Activated T-cell treated with anti-CD3 and anti-CD28 coated beads for 48 hours (primary cell): ENCODE measurements around the gene CELSR2.

ENCODE experiments used
- DNase-seq: peaks from one replicate; pipeline ENCODE4 v3.0.0-alpha.2; 2020; ENCODE audit warnings: low read depth

Gene CELSR2

GRCh38 chr1:109306832-109307273, 57.5 kb downstream of the CELSR2 start, which contains the start of gene MYBPHL:
Gene MYBPHL (minus strand): TSS chr1:109307011. CDS start chr1:109306991, 20 bp downstream.
- no peak for DNase-seq

- DNase-seq = no peak
These were observed 58.1 kb downstream of the CELSR2 start for GRCh38 chr1:109307274-109308021.

GRCh38 chr1:109309347-109309746, 60.0 kb downstream of the CELSR2 start:
- no peak for DNase-seq

GRCh38 chr1:109312246-109312645, 62.9 kb downstream of the CELSR2 start:
- DNase-seq = no peak

GRCh38 chr1:109312978-109313775, 63.8 kb downstream of the CELSR2 start:
- no peak for DNase-seq

- no peak for DNase-seq
These were observed 65.5 kb downstream of the CELSR2 start for GRCh38 chr1:109314795-109315194.

- no peak for DNase-seq
These were observed 65.9 kb downstream of the CELSR2 start for GRCh38 chr1:109315288-109315687.

- no peak for DNase-seq
These were observed 67.2 kb downstream of the CELSR2 start for GRCh38 chr1:109316506-109316905.

GRCh38 chr1:109319114-109319513, 69.8 kb downstream of the CELSR2 start:
- no peak for DNase-seq

- DNase-seq = no peak
These were observed 73.6 kb downstream of the CELSR2 start for GRCh38 chr1:109322974-109323373.
